Activated gamma-delta T cell treated with anti-CD3 and anti-CD28 coated beads, Interleukin-2, amount 50 U/mL, for 16 hours (primary cell): ENCODE measurements around the gene ELMO1.

Experiments
- DNase-seq: peaks from one replicate; pipeline ENCODE4 v3.0.0-alpha.2; 2020; ENCODE audit warnings: low read depth

Gene ELMO1

DNA sequence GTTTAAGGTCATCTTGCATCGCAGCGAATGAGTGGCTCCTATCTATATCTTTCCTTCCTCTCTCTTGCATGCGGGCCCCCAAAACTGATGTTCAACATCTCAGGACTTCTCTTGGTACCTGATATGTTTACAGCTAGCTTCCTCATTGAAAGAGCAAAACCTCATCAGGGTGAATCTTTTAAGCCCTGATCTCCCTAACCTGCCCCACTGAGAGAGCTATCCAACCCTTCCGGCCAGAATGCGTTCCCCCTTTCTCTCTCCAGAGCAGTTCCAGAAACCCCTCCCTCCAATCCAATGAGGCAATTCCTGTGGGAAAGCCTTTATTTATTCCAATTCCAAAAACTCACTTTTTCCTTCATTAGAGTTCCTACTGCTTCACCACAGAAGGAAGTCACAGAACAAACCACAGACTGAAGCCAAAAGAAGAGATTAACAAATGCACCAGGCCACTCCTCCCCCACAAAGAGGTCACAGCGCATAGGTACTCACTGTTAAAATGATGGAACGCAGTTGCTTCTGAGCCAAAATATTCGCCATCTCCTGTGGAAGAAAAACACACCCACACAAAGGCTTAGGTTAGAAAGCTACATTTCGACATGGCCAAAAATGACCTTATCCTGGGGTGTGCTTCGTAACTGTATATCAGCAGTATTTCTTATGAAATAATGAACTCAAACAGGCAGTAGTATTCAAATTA is 232.4 kb downstream of the ELMO1 start:
- DNase-seq, result no peak

DNA sequence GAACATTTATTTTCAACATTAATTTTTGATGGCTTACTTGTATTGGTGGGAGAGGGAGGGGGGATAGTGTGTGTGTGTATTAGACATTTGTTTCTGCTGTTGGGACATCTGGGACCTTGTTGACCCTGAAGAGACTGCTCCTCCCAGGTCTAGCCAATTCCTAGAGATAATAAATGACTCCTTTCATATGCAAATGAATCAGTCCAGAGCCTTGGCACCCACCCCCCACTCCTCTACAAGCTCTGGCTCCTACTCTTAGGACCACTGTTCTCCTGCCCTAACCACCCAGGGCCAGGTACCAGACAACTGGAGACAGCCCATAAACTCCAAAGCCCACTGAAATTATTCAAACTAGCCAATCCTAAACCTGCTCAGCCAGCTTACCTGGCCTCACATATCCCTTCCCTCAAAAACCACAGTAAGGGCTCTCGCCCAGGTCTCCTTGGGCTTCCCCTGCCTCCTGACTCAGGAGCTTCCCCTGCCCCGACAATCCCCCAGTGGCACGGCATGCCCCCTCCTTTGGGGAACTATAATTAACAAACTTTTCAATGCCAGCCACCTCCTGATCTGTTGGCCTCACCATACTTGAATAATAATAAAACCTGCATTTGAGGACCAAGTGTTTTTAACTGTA is 233.3 kb downstream of the ELMO1 start:
- no peak for DNase-seq

DNA sequence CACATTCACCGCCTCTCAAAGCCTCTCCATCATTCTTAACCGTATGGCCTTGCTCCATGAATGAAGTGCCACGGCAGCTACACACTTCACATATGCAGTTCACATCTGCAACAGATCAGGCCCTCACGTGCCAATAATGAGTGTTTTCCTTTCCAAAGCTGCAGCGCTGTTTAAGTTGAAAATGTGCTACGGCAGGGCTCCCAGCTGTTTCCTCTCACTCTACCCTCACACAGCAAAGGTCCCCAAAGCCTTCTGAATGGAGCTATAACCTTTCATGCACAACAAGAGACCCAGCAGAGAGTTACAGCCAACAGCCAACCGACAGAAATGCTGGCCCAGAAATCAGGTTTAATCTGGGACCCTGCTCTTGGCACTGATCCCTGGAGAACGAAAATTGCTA is 236.1 kb downstream of the ELMO1 start:
- DNase-seq, result no peak

DNA sequence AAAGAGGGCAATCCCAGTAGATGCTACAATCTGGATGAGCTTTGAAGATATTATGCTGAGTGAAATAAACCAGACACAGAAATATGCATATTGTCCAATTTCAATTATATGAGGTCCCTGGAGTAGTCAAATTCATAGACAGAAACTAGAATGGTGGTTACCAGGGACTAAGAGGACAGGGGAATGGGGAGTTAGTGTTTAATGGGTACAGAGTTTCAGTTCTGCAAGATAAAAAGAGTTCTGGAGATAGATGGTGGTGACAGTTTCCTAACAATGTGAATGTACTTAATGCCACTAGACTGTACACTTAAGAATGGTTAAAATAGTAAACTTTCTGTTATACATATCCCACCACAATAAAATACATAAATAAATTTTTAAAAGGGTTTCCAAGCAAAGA is 236.6 kb downstream of the ELMO1 start:
- DNase-seq, result no peak

DNA sequence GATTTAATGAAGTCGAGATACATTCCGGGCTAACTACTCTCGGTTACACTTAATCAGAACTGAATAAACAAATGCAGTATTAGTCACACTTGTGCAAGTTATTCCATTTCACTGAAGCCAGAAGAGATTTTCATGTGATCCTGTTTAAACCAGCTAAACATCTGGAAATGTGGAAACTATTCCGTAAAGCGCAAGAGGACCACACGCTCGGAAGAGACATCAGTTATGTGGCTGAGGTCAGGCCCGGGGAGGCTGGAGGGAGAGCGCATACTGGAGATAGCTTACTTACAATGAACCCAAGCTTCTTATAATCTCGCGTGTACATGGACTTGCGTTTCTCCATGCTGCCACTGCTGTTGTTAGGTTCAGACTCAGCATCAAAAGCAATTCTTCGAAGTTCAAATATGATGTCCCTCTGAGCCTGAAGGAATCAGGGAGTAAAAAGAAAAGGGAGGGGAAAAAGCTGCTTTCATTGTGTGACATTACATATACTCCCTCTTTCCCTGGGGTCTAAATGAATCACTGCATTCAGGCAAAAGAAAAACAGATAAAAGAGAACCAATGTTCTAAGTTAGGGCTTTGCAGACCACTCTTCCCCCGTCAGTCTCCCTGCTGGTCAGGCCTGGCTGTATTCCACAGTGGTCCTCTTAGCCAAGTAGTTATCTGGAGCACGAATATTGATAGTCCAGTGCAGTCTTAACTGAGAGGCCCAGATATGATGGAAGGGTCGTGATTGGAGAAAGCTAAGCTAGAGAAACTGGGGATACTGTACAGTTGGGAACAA is 237.4 kb downstream of the ELMO1 start:
- no peak for DNase-seq

DNA sequence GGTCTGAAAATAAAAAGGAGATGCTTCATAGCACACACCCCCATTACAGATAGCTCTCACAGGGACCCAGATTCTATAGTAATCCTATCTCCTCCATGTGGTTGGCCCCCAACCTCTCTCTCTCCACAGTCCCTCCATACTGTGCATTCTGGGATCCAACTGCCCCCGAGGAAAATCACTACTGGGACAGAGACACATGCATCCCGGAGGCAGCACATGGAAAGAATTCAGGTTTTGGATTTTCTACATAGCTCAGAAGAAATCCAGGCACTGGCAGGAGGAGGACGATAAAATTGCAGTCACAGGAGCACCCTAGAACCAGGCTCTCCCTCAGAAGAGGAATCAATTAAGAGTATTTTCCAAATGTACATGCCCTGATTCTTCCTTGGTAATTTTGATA is 239.5 kb downstream of the ELMO1 start:
- no peak for DNase-seq

DNA sequence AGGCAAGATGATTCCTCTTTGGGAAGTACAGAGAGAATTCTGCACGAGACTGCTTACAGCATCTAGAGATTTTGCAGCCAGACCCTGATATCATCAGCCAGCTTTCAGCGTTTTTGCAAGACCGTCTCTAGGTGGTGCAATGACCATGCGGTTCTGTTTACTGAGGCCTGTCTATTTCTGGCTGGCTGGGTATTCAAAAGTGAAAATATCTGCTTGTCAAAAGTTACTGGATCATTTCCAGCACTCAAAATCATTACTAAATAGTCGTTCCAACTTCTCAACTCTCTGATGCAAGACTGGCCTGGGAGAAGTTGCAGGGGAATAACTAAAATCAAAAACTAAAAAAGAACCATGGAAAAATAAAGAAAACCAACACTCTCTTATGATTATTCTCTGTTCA is 240.1 kb downstream of the ELMO1 start:
- DNase-seq, result peak; percentile 4

DNA sequence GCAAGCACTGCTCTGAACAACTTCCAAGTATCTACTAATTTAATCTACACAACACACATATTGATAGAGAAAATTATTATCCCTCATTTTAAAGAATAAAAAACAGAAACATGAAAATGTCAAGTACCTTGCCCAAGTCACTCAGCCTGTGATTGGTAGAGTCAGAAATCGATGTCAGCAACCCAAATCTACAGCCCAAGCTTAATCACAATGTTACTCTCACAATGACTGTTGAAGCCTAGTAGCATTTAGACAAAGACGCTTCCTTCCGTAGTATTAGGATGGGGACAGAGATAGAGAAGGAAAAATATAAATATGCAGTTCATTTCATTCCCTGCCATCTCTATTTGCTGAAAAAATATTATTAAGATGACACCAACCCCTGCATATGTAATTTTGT is 242.5 kb downstream of the ELMO1 start:
- no peak for DNase-seq

DNA sequence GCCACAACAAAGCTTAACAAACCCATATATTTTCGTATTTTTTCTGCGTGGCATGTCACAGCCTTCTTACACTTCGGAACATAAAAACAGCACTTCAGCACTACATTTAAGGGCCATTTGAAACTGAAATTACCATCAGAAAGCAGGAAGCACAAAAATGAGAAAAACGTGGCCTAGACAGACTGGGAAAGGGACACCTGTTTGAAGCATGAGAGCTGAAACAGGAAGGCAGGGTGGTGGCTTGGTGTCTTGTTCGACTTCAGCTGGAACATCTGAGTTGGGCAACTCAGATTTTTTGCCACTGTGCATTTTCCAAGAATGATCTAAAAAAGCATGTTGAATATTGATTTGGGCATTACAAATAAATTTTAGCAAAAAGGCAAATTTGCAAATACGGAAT is 243.2 kb downstream of the ELMO1 start:
- DNase-seq, result no peak

DNA sequence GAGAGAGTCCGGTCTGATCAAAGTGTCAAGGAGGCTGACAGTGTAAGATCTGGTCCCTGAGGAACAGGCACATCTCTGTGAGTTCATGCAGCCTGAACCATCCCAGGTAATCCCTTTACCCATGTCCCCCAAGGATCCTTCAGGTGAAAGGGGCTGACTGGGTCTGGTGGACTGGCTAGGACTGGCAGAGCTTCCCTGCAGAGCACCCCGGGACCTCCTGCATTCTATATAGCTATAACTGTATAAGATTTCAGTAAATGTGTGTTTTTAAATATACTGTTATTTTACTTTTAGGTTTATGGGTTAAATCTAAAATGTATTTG is 246.8 kb downstream of the ELMO1 start:
- DNase-seq, result no peak

DNA sequence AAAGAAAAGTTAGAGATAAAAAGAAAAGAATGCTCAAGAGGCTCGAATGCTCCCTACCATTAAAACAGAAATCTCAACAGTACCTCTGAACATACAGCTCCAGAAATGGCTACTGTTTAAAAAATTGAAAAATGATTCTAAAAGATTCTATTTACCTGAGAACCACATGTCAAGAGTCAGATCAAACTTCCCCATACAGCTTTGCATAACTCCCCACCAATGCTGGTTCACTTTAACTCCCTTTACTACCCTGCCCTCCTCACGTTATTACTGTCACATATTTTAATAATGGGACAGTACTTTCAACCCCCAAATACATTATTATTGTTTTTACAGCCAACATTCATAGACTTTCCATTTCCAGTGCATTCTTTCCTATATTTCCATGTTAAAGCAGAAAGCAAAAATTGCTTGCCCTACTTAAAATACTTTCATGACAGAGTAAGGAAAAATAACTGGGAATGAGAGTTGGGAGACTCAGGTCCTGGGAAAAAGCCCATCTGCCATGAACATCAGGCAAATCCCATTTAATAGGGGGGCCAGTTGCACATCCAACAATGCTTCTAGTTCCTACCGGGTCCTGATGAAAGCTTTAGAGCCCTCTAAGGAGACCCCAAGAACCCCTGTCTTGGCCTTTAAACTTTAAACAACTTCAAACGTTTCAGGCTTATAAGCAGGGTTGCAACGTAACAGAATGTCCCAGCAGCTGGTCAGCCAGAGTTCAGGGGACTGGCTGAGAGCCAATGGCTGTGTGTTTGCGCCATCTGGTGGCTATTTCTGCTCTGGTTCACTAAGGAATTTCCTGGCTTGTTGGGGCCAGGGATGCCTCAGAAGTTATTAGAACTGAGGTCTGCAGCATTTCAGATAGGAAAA is 247.4 kb downstream of the ELMO1 start:
- peak; percentile 5 for DNase-seq

DNA sequence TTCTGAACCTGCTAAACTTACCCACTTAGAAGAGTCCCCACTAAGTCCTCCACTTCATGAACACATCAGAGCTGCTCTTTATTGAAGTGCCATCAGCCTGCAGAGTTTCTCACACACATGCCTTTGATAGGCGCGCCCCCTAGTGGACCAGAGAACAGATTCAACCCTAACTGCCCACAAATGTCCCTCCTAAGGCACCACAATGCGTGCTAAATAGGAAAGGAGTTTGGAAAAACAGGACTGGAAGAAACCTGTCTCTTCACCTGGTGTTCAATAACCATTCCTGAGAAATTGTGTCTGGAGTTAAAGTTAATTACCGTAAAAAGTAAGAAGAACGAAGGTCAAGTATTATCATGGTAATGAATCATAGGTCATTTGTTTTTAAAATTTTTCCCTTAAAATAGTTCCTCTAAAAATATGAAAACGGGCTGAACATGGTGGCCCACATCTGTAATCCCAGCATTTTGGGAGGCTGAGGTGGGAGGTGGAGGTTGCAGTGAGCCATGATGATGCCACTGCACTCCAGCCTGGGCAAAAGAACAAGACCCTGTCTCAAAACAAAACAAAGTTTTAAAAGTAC is 249.7 kb downstream of the ELMO1 start:
- peak; percentile 69 for DNase-seq

DNA sequence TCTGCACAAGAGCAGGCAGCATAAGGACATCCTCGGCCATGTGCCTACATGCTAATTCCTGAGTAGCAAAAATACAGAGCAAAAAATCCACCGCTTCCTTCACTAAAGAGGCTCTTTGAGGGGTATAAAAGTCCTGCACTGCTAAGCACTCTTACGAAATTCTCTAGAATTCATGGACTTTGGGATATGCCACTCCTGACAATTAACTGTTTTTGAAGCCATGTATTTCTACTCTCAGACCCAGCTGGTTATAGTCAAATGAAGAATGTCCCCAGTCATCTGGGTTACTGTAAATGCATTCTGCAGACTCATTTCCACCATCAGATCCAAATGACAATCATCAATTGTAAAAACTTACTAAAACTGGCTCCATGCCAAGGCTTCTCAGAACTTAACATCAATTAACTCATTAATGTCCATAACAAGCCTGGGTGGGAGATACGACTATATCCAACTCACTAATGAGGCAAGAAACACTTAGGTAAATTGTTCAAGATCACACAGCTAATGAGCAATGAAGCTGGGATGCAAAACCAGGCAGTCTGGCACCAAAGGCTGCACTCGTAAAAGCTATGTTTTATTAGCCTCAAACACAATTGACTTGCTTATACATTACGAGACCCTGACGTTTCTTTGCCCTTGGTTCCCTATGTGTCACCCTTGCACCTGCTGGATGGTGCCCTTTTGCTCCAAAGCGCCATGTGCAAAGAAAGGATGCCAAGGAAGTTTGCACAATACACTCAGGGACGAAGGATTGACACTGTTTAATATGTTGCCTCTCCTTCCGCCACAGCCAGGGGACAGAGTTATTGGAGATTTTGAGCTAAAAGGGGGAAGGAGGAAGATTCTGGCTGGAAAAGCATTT is 250.4 kb downstream of the ELMO1 start:
- DNase-seq, result no peak

DNA sequence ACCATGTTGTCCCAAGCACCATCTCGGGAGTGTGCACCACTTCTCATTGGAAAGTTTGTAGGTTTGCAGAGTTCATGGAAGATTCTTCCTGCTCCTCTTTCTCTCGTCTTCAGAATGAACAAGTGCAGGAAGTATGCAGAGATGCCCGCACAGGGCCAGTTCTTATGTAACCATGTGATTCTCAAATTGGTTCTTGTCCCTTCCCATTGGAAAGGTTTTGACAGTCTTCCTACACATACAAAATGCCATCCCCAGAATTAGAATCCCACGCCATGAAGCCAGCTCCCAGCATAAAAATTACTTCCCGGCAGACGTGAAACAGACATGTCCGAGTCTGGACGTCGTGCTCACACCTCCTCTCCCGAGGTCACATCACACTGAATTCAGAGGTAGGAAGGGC is 251.6 kb downstream of the ELMO1 start:
- no peak for DNase-seq

DNA sequence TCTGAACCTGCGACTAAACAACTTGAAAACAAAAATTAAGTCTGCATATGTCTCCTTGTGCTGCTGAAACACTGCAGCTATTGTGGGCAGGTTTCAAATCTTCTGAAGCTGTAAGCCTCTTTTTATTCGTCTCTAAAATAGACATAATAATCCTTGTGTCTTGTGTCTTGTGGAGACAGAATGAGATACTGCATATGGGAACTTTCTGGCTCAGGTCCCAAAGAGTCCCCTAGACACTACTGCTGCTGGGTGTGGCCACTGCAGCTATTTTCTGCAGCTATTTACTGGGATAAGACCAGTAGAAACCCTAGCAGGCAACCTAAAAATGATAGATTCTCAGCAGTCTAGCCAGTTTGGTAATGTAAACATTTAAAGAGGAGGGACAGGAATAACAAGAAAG is 252.0 kb downstream of the ELMO1 start:
- DNase-seq, result no peak

DNA sequence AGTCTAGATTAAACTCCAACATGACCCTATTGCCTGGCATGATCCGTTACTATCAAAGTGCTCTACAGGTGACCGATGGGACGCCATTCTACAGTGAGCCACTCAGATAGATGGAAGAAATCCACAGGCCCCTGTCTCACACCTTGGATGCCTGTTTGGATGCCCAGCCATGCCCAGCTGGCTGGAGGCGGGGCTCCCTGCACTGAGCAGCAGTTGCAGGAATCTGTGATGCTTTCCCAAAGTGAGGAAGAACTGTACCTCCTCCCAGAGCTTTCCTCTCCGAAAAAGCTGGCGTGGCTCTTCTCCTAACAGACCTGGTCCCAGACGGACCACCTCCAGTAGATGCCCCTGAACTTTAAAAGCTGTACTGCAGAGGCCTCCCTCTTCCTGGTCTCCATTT is 253.3 kb downstream of the ELMO1 start:
- no peak for DNase-seq

DNA sequence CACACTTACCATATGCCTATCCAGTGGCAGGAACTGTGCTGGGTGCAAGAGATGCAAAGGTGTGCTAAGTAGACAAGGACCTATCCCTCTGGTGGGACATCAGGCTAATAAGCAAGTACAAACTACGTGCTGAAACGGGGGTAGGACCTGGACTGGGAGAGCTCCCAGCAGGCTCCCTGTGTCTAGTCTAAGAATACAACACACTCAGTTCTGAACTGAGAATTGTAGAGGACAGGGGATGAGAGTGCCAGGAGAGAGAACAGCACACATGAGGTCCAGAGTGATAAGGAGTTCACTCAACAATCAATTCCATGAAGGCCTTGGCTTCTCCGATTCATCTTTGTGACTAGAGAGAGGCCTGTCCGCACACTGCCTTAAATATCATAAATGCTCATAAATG is 253.7 kb downstream of the ELMO1 start:
- no peak for DNase-seq

DNA sequence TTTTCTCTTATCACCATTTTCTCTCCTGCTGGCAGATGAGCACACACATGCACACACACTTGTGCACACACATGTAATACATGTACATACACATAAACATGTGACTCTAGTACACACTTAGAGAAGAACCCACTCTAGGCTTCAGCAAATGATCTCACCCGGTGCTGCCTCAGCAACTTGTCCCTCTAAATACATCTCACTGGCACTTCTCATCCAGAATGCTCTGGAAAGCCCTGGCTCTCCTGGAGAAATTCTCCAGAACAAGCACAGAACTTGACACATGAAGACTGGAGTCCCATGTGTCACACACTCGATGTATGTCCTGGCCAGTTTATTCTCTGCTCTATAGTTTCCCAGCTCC is 254.9 kb downstream of the ELMO1 start:
- no peak for DNase-seq

DNA sequence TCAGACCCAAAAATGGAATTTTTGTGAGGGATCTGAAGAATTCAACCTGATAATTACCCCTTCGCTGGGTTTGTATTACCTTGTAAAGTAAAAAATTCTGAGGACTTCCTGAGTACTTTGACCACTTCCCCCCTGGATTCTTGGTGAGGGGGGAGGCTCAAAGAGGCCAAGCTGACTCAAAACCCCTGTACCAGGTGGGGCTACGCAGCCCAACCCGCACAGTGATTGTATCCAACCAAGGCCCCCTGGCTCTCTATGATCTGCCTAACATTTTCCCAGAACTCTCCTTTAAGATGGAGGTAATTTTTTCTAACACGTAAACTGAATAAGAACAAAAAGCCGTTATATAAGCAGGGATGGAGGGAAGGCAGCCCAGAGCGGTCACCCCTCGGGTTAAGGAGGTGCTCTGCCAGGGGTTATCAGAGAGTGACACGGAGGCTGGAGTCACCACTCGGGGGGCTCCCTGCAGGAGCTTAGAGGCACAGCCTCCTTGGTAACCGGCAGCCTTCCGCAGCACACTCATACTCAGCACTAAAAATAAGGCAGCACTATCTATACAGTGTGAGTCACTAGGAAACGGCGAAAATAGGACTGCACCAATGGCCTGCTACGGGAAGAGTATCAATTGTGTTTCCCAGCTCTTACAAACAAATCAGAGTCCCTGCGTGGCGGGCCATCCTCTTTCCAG is 255.4 kb downstream of the ELMO1 start:
- no peak for DNase-seq

DNA sequence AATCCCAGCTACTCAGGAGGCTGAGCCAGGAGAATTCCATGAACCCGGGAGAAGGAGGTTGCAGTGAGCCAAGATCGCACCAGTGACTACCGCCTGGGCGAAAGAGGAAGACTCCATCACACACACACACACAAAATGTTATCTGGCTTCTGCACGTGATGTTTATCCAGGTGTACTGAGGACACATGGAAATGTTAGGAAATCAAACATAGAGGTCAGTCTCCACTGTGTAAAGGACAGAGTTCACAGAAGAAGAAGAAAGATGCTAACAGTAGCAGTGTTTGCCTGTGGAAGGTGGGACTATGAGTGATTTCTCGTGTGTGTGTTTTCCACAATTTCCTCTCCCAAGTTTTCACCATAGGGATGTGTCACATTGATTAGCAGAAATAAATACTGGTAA is 256.9 kb downstream of the ELMO1 start:
- DNase-seq, result no peak

DNA sequence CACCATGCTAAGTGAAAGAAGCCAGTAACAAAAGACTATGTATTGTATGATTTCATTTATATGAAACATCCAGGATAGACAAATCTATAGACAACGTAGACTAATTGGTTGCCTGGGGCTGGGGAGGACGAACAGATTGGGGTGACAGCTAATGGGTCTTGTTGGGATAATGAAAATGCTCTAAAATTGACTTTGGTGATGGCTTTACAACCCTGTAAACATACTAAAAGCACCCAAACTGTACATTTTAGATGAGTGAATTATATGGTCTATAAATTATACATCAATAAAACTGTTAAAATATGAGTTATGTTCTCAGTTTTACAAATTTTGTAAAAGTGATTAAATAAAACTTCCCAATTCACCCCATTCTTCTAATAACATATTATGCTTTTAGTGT is 261.5 kb downstream of the ELMO1 start:
- DNase-seq, result no peak
